CD4-positive, alpha-beta T cell treated with Interleukin-6 for 4 hours (primary cell): ENCODE data around the gene YEATS4.

Source experiments
- DNase-seq: peaks from one replicate; pipeline ENCODE4 v3.0.0-alpha.2; 2020; ENCODE audit warnings: mixed read lengths

Gene YEATS4

DNA sequence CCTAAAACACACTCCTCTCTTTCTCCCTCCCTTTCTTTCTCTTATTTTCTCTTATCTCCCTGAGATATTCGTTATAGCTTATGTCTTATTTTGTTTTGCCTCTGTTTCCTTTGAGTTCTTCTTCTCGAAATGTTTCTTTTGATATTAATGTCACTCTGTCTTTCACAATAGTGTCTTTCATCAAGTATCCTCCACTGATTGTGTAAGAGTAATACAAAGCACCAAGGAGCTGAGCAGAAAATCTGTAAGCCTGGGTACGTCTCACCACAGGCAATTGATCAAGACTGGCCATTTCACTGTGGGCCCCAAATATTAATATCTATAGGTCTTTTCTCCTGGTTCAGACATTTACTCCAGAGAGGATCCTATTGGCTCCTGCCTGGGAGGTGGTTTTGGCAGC is 16.2 kb upstream of the YEATS4 start:
- DNase-seq, result no peak

- no peak for DNase-seq
These were observed 15.5 kb upstream of the YEATS4 start for GRCh38 chr12:69343885-69344612.

- no peak for DNase-seq
These were observed 14.5 kb upstream of the YEATS4 start for GRCh38 chr12:69345077-69345476.

DNA sequence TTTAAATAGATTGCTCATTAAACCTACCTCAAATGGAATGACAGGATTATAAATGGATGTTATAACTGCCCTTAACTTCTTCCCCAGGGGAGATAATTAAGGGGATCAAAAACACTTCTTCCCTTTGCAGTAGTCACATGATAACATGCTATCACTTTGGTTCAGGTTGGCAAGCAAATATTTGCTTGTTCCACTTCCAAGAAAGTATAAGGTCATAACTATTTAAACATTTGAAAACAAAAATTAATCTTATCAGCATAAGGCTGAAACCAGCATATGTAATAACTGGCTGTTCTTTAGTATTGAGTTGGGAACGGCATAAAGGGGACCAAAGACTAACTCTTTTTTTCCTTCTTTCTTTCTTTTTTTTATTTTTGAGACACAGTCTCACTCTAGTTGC is 13.8 kb upstream of the YEATS4 start:
- no peak for DNase-seq

- no peak for DNase-seq
These were observed 11.2 kb upstream of the YEATS4 start, which contains the start of gene LYZ for GRCh38 chr12:69348162-69348938. LYZ (plus strand) TSS chr12:69348381; CDS start chr12:69348409, 28 bp downstream.

DNA sequence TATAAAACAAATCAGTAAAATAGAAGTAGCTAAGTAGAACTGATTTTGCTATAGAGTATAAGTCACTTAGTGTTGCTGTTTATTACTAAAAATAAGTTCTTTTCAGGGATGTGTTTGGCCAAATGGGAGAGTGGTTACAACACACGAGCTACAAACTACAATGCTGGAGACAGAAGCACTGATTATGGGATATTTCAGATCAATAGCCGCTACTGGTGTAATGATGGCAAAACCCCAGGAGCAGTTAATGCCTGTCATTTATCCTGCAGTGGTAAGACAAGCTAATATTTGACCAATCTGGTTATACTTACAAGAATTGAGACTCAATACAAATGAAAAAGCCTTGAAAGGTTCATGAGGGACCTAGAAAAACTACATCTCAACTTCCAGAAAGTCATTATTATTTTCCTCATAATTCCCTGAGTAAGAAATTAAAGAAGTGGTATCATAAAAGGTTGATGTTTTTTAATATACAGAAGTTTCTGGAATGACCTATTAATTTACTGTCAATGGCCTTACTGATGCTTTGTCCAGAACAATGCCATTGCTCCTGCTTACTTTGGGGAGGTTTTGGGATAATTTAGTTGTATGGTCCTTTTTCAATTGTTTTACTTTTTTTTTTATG is 9.4 kb upstream of the YEATS4 start:
- DNase-seq, result no peak

DNA sequence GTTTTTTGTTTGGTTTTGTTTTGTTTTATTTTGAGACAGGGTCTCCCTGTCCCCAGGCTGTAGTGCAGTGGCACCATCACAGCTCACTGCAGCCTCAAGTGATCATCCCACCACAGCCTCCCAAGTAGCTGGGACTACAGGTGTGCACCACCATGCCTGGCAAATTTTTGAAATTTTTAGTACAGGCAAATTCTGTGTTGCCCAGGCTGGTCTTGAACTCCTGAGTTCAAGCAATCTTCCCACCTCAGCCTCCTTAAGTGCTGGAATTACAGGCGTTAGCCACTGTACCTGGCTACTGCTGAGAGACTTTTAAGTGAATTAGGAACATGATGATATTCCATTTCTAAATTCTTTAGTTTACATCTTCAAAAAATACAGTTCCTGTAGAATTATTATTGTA is 8.8 kb upstream of the YEATS4 start:
- no peak for DNase-seq

DNA sequence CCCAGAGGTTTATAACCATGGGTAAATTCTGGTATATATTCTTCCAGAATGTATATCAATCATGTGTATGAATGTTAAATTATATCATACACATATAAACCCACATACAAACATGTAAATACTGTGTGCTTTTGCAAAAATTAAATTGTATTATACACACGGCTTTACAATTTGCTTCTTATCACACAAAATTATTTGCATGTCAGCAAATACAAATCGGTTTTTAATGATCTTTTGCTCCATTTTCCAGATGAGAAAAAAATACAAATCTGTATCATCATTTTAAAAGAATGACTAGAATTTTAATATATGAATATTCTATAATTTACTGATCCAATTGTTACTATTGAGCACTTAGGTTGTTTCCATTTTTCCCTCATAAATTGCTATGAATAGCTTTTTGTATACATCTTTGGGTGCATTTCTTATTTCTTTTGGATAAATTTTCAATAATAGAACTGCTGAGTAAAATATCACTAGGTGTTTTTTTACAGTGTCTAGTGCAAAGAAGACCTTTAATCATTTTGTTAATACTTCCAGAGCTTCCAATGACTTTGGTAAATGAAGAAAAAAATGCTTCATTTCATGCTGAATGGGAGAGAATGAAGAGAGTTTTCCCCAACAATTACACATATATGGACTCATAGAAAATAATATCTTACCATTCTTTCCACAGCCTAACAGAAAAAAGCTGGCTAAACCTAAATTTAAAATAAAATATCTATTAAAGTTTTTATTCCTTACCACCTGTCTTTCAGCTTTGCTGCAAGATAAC is 7.9 kb upstream of the YEATS4 start:
- DNase-seq, result no peak

DNA sequence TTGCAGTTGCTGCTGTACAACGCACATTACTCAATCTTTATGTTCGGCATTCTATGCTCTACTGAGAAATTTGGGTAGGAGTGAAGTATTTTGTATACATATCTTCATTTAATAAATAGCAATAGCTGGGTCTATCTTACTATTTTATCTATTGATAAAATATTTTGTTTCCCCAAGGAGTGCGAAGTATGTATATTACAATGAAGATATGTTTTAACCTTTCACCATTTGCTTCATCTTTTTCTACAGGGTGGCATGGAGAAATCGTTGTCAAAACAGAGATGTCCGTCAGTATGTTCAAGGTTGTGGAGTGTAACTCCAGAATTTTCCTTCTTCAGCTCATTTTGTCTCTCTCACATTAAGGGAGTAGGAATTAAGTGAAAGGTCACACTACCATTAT is 6.6 kb upstream of the YEATS4 start:
- no peak for DNase-seq

GRCh38 chr12:69354172-69354555 is 5.4 kb upstream of the YEATS4 start:
- DNase-seq, result no peak

- no peak for DNase-seq
These were observed 4.9 kb upstream of the YEATS4 start for GRCh38 chr12:69354556-69355187.

DNA sequence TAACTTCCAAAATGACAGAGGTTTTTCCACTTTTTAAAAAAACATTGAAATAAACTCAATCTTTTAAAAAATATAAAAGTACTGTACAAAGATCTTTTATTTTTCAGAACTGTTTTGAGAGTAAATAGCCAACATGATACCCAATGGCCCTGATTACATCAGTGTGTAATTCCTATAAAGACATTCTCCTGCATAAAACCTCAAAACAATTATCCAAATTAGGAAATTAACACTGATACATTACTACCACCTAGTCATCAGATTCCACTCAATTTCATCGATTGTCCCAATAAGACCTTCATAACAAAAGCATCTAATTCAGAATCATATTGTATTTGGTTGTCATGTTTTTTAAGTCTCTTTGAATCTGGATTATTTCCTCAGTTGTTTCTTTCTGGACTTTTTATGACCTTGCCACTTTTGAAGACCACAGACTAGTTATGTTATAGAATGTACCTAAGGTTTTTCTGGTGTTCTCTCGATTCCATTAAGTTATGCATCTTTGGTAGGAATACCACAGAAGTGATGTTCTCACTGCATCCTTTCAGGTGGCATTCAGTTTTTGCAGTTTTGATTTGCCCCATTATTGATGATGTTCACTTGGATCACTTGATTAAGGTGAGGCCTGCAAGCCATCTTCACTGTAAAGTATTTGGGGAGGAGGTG is 4.0 kb upstream of the YEATS4 start:
- DNase-seq, result no peak

DNA sequence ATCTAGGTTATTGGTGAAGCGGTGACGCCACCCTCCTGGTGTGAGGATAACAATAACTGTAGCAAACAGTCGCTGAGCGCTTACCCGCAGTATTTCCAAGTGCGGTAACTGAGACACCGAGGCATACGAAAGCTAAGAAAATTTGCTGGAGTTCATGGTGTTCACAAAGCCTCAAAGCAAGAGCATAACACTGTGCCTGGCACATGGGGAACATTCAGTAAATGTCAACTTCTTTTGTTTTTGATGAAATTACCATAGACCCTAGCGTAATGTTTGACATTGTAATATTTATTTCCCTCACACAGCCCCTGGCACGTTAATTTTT is 767 bp downstream of the YEATS4 start:
- DNase-seq, result no peak

DNA sequence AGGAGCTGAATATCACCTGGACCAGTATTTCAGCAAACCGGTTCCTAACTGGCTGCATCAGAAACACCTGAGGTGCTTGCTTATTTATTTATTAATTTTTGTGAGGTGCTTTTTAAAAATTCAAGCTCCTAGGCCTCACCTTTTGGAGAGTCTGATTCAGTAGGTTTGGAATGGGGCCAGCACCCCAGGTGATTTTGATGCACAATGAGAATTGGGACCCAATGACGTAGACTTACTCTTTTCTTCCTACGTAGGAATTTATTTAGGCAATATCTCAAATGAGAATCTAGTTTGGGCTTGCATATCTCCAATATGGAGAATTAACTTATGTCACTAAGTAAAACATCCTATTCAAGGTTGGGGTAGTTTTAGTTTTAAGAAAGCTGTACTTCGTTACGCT is 7.3 kb downstream of the YEATS4 start:
- DNase-seq, result no peak

- DNase-seq, result no peak
These were observed 8.6 kb downstream of the YEATS4 start for GRCh38 chr12:69368171-69368570.

GRCh38 chr12:69383074-69383473 is 23.5 kb downstream of the YEATS4 start:
- no peak for DNase-seq

DNA sequence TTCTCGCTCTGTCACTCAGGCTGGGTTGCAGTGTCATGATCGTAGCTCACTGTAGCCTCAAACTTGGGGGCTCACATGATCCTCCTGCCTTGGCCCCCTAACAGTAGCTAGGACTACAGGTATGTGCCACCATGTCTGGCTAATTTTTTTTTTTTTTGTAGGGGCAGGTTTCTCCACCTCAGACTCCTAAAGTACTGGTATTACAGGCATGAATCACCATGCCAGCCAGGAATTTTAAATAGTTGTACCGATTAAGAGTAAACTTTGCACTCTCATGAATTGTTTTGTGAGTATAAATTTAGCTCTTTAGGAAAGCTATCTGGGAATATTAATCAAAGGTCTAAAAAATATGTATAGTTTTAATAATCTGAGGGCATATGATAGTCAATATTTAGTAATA is 25.5 kb downstream of the YEATS4 start:
- no peak for DNase-seq

DNA sequence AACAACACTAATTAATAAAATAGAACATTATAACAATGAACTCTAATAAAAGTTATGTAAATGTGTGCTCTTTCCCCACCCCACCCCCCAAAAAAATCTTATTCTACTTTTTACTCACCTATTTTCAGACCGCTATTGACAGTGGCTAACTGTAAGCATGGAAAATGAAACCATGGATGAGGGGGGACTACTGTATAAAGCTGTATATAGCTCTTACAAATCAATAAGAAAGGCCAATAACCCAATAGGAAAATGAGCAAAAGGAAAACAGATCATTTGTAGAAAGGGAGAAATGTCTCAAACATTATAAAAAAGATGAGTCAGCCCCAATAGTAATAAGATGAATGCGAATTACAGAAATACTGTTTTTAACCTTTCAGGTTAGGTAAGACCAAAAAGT is 27.4 kb downstream of the YEATS4 start:
- DNase-seq, result no peak

- DNase-seq, result no peak
These were observed 28.8 kb downstream of the YEATS4 start for GRCh38 chr12:69388371-69388770.

DNA sequence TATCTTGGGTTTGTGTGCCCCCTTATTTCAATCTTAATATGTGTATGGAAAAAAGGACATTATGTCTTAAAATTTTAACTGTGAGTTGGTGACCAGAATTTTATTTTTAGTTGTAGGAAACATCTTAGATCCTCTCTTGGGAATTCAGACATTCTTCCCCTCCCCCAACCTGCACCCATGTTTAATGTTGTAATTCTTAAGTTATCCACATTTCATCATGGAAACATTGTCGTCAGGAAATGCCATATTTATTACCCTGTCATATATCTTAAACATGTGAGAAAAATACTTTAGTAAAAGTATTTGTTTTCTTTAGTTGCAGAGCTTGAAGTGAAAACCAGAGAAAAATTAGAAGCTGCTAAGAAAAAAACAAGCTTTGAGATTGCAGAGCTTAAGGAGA is 30.3 kb downstream of the YEATS4 start:
- DNase-seq, result no peak

DNA sequence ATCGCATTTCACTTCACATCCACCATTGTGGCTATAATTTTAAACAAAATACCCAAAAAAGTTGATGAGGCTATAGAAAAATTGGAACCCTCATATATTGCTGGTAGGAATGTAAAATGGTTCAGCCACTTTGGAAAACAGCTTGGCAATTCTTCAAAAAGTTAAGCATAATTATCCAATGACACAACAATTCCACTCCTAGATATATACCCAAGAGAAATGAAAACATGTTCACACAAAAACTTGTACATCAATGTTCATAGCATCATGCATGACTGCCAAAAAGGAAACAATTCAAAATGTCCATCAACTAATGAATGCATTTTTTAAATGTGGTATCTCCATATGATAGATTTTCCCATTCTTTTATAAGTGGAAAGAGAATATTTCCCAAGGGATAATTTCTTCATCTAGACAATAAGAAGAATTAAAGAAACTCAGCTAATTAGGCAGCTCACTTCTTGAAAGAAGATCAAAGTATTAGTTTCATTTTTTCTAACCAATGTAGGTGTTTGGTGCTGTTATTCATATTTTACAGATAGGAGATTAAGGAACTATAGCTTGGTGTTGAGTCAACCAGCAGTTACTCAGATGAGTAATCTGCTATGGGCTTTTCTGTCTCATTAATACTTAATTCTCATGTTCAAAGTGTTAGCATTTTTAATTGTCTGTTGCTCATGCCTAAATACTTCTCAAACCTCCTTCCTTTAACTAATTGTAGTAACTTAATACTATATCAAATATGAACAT is 32.8 kb downstream of the YEATS4 start:
- no peak for DNase-seq

DNA sequence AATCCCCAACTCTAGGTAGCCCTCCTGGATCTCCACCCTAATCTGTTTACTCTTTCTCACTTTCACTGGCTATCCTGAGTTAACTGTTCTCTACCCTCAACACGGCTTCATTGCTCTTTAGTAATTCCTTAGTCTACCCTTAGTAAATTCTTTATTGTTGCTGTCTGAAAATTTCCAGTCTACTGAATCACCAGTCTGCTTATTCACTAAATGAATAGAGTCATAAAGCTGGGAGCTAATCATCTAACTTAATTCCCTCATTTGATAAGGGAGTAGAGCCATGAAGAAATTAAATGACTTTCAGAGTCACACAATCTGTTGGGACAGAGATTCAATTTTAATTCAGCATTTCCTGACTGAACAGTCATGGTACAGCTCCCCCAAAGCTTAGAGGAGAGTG is 36.5 kb downstream of the YEATS4 start:
- no peak for DNase-seq
